Measurements from ENCODE around the gene ALKBH6.
"Not testable (repeated sequence)": the region's sequence is repeated elsewhere in the genome, so short reads cannot be mapped to it uniquely, and the experiment has no call there.

ALKBH6 gene

GRCh38 chr19:36014012-36014924, at the start of gene ALKBH6:
Gene ALKBH6, minus strand, starts transcription at chr19:36014213. Its CDS starts 816 bp downstream, at chr19:36013397.
- Histone ChIP-seq H3K27ac (peak within 1 kb of the TSS; percentile 44 to 95 (median 86)), H3K4me3 (peak within 1 kb of the TSS; percentile 54 to 75 (median 67))

- no peak overlapping the region for H3K27ac ChIP-seq
These were observed 47.4 kb upstream of the ALKBH6 start for GRCh38 chr19:36061367-36061766.

GRCh38 chr19:36060430-36060829, 46.4 kb upstream of the ALKBH6 start:
- Histone ChIP-seq H3K4me3 (no peak overlapping the region), H3K27ac (no peak overlapping the region)

More at GRCh38 chr19:36061367-36061766, 47.4 kb upstream of the ALKBH6 start:
- no peak overlapping the region for H3K4me3 ChIP-seq

- Histone ChIP-seq H3K4me3 (no peak overlapping the region), H3K27ac (no peak overlapping the region)
These were observed 45.3 kb upstream of the ALKBH6 start for GRCh38 chr19:36059180-36059910.

- H3K4me3 ChIP-seq = no peak overlapping the region
- no peak overlapping the region for H3K27ac ChIP-seq
These were observed 44.6 kb upstream of the ALKBH6 start for GRCh38 chr19:36058481-36059179.

GRCh38 chr19:36054733-36055686, 41.0 kb upstream of the ALKBH6 start, which contains the start of gene WDR62:
Gene WDR62, plus strand, starts transcription at chr19:36054897. Its CDS starts 75 bp downstream, at chr19:36054972.
- H3K27ac ChIP-seq = peak within 1 kb of the TSS in 20 of 21 experiments; percentile 77 to 96 (median 88)
- peak within 1 kb of the TSS; percentile 56 to 78 (median 65) for H3K4me3 ChIP-seq

- peak within 1 kb of the TSS in 20 of 21 experiments; percentile 77 to 96 (median 88) for H3K27ac ChIP-seq
- peak within 1 kb of the TSS; percentile 56 to 78 (median 65) for H3K4me3 ChIP-seq
These were observed 40.2 kb upstream of the ALKBH6 start, which contains the start of gene THAP8 for GRCh38 chr19:36054119-36054732. Gene THAP8, minus strand, starts transcription at chr19:36054285. Its CDS starts 68 bp downstream, at chr19:36054217.

GRCh38 chr19:36051637-36052036, 37.6 kb upstream of the ALKBH6 start:
- Histone ChIP-seq H3K4me3 (no peak overlapping the region), H3K27ac (no peak overlapping the region)

- Histone ChIP-seq H3K27ac (no peak overlapping the region), H3K4me3 (no peak overlapping the region)
These were observed 37.2 kb upstream of the ALKBH6 start for GRCh38 chr19:36051236-36051635.

- H3K4me3 ChIP-seq = no peak overlapping the region
- peak overlapping the region in 4 of 21 experiments; percentile 6 to 51 (median 34) for H3K27ac ChIP-seq
These were observed 35.2 kb upstream of the ALKBH6 start for GRCh38 chr19:36049080-36049698.

- Histone ChIP-seq H3K4me3 (no peak overlapping the region), H3K27ac (no peak overlapping the region)
These were observed 33.8 kb upstream of the ALKBH6 start for GRCh38 chr19:36047835-36048234.

GRCh38 chr19:36046443-36047050, 32.5 kb upstream of the ALKBH6 start:
- Histone ChIP-seq H3K4me3 (no peak overlapping the region), H3K27ac (no peak overlapping the region)

GRCh38 chr19:36043952-36044351, 29.9 kb upstream of the ALKBH6 start:
- H3K4me3 ChIP-seq = no peak overlapping the region
- H3K27ac ChIP-seq = no peak overlapping the region

GRCh38 chr19:36041831-36042230, 27.8 kb upstream of the ALKBH6 start:
- Histone ChIP-seq H3K27ac (peak overlapping the region in 2 of 21 experiments; percentile 2 to 8), H3K4me3 (no peak overlapping the region)

GRCh38 chr19:36041092-36041491, 27.1 kb upstream of the ALKBH6 start:
- not testable (repeated sequence) for H3K4me3 ChIP-seq, H3K27ac ChIP-seq

- H3K4me3 ChIP-seq = no peak overlapping the region
- no peak overlapping the region for H3K27ac ChIP-seq
These were observed 26.5 kb upstream of the ALKBH6 start for GRCh38 chr19:36040495-36040894.

All from skin epidermis (tissue), 12 donors.